Heart left ventricle (tissue), 13 donors: ENCODE data around the gene SARM1.

Experiments used
- POLR2A ChIP-seq, 2 donors: fragments of 450-650 bp; IDR thresholded peaks; one replicate each; pipeline ENCODE4 v1.6.1; 2017; ENCODE audit warnings: antibody characterized with exemption in 2 of 2, mild to moderate bottlenecking in 2 of 2, moderate library complexity in 2 of 2
- TF ChIP-seq, protein P1 (sequence below), 12 donors: fragments of 200-600 bp; sonication (generic) in 4 of 12; IDR thresholded peaks; one replicate each; pipeline versions ENCODE4 v1.5.0 to v1.8.0; 2018 to 2022; ENCODE audit warnings: antibody characterized with exemption in 12 of 12, mild to moderate bottlenecking in 5 of 12
- donor health status: ischemic (EF 13 %, LVEDD 7.1; RV severe dilation, severe dysfunction).
- donor health status: DM: no; HTN: yes; CAD: no.
- donor health status: DM: no; HTN: no; CAD: no.
- donor health status: ischemic (EF 25% LVEDD 6.9; RV normal size, moderate dysfunction).
- donor health status: ischemic (EF 25% LVEDD 5.7; RV mildly dilated, moderate dysfunction).
- donor health status: ischemic (EF 35%, LVEDD 5.7; RV mildly dilated, moderate dysfunction).
- donor health status: nonischemic (EF 11% LVEDD 7.7; RV severe dilation, severe dysfunction).
- donor health status: DM: yes; HTN: yes; CAD: no.
- donor health status: PGD.
- donor health status: ischemic (EF 29% LVEDD 5.4; RV normal size, mild dysfunction).
- donor health status: nonischemic (EF 23%, LVEDD 6.1; RV moderate dilation, normal function).

DNA sequence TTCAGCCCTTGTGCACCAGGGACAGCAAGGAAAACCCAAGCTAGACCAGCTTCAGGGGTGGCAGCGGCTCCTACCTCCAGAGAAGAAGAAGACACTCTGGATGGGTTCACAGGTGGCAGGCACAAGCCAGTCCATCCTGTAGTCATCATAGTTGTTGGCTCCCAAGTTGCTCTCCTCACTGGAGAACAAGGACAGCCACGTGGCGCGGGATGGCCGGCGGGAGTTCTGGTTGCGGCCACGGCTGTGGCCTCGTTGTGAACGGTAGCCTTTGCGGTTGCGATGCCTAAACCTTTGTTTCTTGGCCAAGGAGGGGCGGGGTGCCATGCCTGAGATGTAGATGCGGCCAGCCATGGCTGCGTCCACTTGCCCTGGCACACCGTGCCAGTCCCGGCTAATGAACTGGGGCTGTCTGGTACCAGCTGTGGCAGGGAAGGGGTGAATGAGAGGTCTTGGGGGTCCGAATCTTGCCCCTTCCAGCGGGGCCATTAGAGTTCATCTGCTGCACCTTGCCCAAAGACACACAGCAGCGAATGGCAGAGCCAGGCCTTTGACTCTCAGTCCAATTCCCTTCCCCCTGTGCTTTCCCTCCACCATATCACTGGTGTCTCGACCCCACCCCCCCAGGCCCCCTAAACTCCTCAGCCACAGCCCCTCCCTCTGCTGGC is 3.7 kb upstream of the SARM1 start:
- TF ChIP-seq, protein P1, sequence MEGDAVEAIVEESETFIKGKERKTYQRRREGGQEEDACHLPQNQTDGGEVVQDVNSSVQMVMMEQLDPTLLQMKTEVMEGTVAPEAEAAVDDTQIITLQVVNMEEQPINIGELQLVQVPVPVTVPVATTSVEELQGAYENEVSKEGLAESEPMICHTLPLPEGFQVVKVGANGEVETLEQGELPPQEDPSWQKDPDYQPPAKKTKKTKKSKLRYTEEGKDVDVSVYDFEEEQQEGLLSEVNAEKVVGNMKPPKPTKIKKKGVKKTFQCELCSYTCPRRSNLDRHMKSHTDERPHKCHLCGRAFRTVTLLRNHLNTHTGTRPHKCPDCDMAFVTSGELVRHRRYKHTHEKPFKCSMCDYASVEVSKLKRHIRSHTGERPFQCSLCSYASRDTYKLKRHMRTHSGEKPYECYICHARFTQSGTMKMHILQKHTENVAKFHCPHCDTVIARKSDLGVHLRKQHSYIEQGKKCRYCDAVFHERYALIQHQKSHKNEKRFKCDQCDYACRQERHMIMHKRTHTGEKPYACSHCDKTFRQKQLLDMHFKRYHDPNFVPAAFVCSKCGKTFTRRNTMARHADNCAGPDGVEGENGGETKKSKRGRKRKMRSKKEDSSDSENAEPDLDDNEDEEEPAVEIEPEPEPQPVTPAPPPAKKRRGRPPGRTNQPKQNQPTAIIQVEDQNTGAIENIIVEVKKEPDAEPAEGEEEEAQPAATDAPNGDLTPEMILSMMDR (IDR thresholded peaks at IDR 0.05), result no peak
- TF ChIP-seq POLR2A (IDR thresholded peaks at IDR 0.05), result no peak
